GM23338 (cell line): Measurements from ENCODE around the gene CREB3L2. TPM values are rescaled to one million over a fixed set of nuclear protein-coding genes. Genes with fewer than 3 reads are reported as not detected.

ENCODE experiments used
- ATAC-seq: fragments of 200-7000 bp; cut with Tn5 transposase; 3 replicates; pipeline ENCODE4 v1.9.1; 2020
- DNase-seq: peaks from one replicate; pipeline ENCODE4 v3.0.0-alpha.2; 2015; ENCODE audit warnings: low spot score
- H2AFZ ChIP-seq: fragments of 200-600 bp; sonication (generic); 2 replicates; pipeline ENCODE4 v1.8.0; 2016; ENCODE audit warnings: antibody characterized with exemption, mild to moderate bottlenecking, moderate library complexity
- H3F3A ChIP-seq: fragments of 200-600 bp; sonication (generic); replicated peaks from 2 replicates; pipeline ENCODE4 v1.8.0; 2017; ENCODE audit warnings: antibody characterized with exemption, mixed run types, low read depth
- H3K27ac ChIP-seq: fragments of 200-600 bp; sonication (generic); 2 replicates; pipeline ENCODE4 v1.6.1; 2016; ENCODE audit warnings: low read depth
- H3K27me3 ChIP-seq: fragments of 200-600 bp; sonication (generic); 2 replicates; pipeline ENCODE4 v1.8.0; 2016; ENCODE audit warnings: mild to moderate bottlenecking, mixed run types, moderate library complexity; ENCODE audit not compliant: insufficient read depth
- H3K36me3 ChIP-seq: fragments of 200-600 bp; sonication (generic); 2 replicates; pipeline ENCODE4 v1.8.0; 2016; ENCODE audit warnings: mild to moderate bottlenecking; ENCODE audit not compliant: insufficient read depth
- H3K4me1 ChIP-seq: fragments of 200-600 bp; sonication (generic); 2 replicates; pipeline ENCODE4 v1.8.0; 2016; ENCODE audit warnings: mild to moderate bottlenecking, moderate library complexity; ENCODE audit not compliant: insufficient read depth
- H3K4me2 ChIP-seq: fragments of 200-600 bp; sonication (generic); 2 replicates; pipeline ENCODE4 v1.7.1; 2017; ENCODE audit warnings: mixed run types
- H3K4me3 ChIP-seq: fragments of 200-600 bp; sonication (generic); 2 replicates; pipeline ENCODE4 v1.6.1; 2016; ENCODE audit warnings: mixed run types
- H3K79me2 ChIP-seq: fragments of 200-600 bp; sonication (generic); replicated peaks from 2 replicates; pipeline ENCODE4 v1.8.0; 2017; ENCODE audit warnings: mild to moderate bottlenecking; ENCODE audit not compliant: insufficient read depth
- H3K9me2 ChIP-seq: fragments of 200-600 bp; sonication (generic); 2 replicates; pipeline ENCODE4 v1.8.0; 2017; ENCODE audit not compliant: insufficient read depth
- H4K20me1 ChIP-seq: fragments of 200-600 bp; sonication (generic); replicated peaks from 2 replicates; pipeline ENCODE4 v1.8.0; 2017; ENCODE audit warnings: mild to moderate bottlenecking; ENCODE audit not compliant: insufficient read depth
- H3K27ac Mint-ChIP-seq: 2 replicates; pipeline ENCODE4 v1.8.0; 2020; ENCODE audit warnings: inconsistent platforms, mild to moderate bottlenecking, moderate library complexity, mixed read lengths
- H3K27me3 Mint-ChIP-seq: 3 replicates; pipeline ENCODE4 v1.8.0; 2022; ENCODE audit warnings: low read depth, mild to moderate bottlenecking, moderate library complexity, mixed read lengths, inconsistent platforms; ENCODE audit not compliant: insufficient read depth, poor library complexity
- H3K36me3 Mint-ChIP-seq: 3 replicates; pipeline ENCODE4 v1.8.0; 2021; ENCODE audit warnings: low read depth, mild to moderate bottlenecking, inconsistent platforms, moderate library complexity, mixed read lengths
- H3K4me1 Mint-ChIP-seq: 3 replicates; pipeline ENCODE4 v1.8.0; 2020; ENCODE audit warnings: mild to moderate bottlenecking, inconsistent platforms, mixed read lengths
- H3K4me3 Mint-ChIP-seq: 3 replicates; pipeline ENCODE4 v1.8.0; 2021; ENCODE audit warnings: moderate library complexity, mild to moderate bottlenecking, inconsistent platforms, mixed read lengths
- H3K9me3 Mint-ChIP-seq: 3 replicates; pipeline ENCODE4 v1.8.0; 2020; ENCODE audit warnings: moderate library complexity, mild to moderate bottlenecking, inconsistent platforms, mixed read lengths
- CREB1 ChIP-seq: fragments of 250-450 bp; sonication (Bioruptor Pico); IDR thresholded peaks from 2 replicates; pipeline ENCODE4 v1.5.0; 2020; ENCODE audit warnings: low read depth, mild to moderate bottlenecking, moderate library complexity
- CTCF ChIP-seq, 2 experiments: fragments of 200-600 bp in 1 of 2; sonication (generic) in 1 of 2; conservative IDR thresholded peaks; 2 replicates each; pipeline versions ENCODE4 v1.5.1 to v1.6.1; 2016 to 2017; ENCODE audit warnings: antibody characterized with exemption in 2 of 2, low read depth in 2 of 2, mild to moderate bottlenecking in 2 of 2, moderate library complexity in 1 of 2
- EZH2phosphoT487 ChIP-seq: fragments of 200-600 bp; sonication (generic); IDR thresholded peaks from one replicate; pipeline ENCODE4 v1.8.1; 2018; ENCODE audit warnings: antibody characterized with exemption; ENCODE audit not compliant: unreplicated experiment
- NANOG ChIP-seq: IDR thresholded peaks from 2 replicates; pipeline ENCODE4 v1.6.1; 2016; ENCODE audit warnings: antibody characterized with exemption, borderline replicate concordance
- REST ChIP-seq: IDR thresholded peaks from one replicate; pipeline ENCODE4 v1.6.1; 2018; ENCODE audit warnings: antibody characterized with exemption; ENCODE audit not compliant: unreplicated experiment
- STAT1 ChIP-seq: IDR thresholded peaks from one replicate; pipeline ENCODE4 v1.6.1; 2016; ENCODE audit warnings: antibody characterized with exemption; ENCODE audit not compliant: unreplicated experiment
- ZNF114 ChIP-seq: fragments of 250-450 bp; sonication (Bioruptor Pico); IDR thresholded peaks from 2 replicates; pipeline ENCODE4 v1.5.0; 2020; ENCODE audit warnings: mild to moderate bottlenecking, moderate library complexity
- ZNF331 ChIP-seq: fragments of 250-450 bp; sonication (Bioruptor Pico); IDR thresholded peaks from 2 replicates; pipeline ENCODE4 v1.5.0; 2020; ENCODE audit warnings: low read depth, mild to moderate bottlenecking, moderate library complexity
- ZNF462 ChIP-seq: fragments of 250-450 bp; sonication (Bioruptor Pico); IDR thresholded peaks from 2 replicates; pipeline ENCODE4 v1.5.0; 2020; ENCODE audit warnings: mild to moderate bottlenecking, moderate library complexity
- polyA plus RNA-seq: library from polyadenylated mRNA; unstranded; fragments of >200 nt; fragmentation: Nextera tagmentation; extraction: Ambion mirVana; gene quantifications from 2 replicates; pipeline ENCODE4 v1.2.1, GENCODE V29; 2016
- total RNA-seq: library from RNA; depleted of rRNA; stranded (reverse); fragments of >200 nt; shearing (Covaris generic); gene quantifications from 2 replicates; pipeline ENCODE4 v1.2.3, GENCODE V29; 2014

Gene CREB3L2
- total and polyA plus RNA-seq, 2 experiments from 2014 or later, result 14.5 to 27.1 TPM

- H3K4me1 Mint-ChIP-seq, result no peaks in the 10 kb centered on the region
- H3K27me3 ChIP-seq, result peaks cover 21% of the 10 kb centered on the region
- H3K4me3 Mint-ChIP-seq, result no peak overlapping the region
- TF ChIP-seq EZH2phosphoT487 (no peak), ZNF331 (CRISPR knock-in tag) (no peak), REST (no peak), CREB1 (no peak), NANOG (no peak), ZNF462 (CRISPR knock-in tag) (no peak), STAT1 (no peak), ZNF114 (CRISPR knock-in tag) (no peak), CTCF (conservative IDR thresholded peaks at IDR 0.05; ENCODE audit: low read depth in 2 of 2) (no peak)
- no peaks in the 10 kb centered on the region for H3K36me3 Mint-ChIP-seq
- DNase-seq (no peak), ATAC-seq (no peak)
- no peak overlapping the region for H3K4me3 ChIP-seq
- no peaks in the 10 kb centered on the region for H4K20me1 ChIP-seq
- H3K4me1 ChIP-seq, result no peaks in the 10 kb centered on the region
- peaks cover 6% of the 10 kb centered on the region for H3K27me3 Mint-ChIP-seq
- H3K9me2 ChIP-seq, result no peaks in the 10 kb centered on the region
- no peaks in the 10 kb centered on the region for H3K9me3 Mint-ChIP-seq
- H3K79me2 ChIP-seq, result no peaks in the 10 kb centered on the region
- no peaks in the 10 kb centered on the region for H3K36me3 ChIP-seq
- H3K4me2 ChIP-seq, result no peak overlapping the region
- H3F3A ChIP-seq, result no peaks in the 10 kb centered on the region
- no peak overlapping the region for H3K27ac ChIP-seq
- no peak overlapping the region for H2AFZ ChIP-seq
- H3K27ac Mint-ChIP-seq, result no peak overlapping the region
These were observed 148.8 kb downstream of the CREB3L2 start for GRCh38 chr7:137853053-137853452.
